ENCODE results near the gene COA3. TPM values are rescaled to one million over a fixed set of nuclear protein-coding genes. Genes with fewer than 3 reads are reported as not detected.

The COA3 gene
- polyA plus RNA-seq, 1 donor (not counting 4 experiments of a cell fraction or from before 2014, with no cell fraction given): 97.8 TPM

DNA sequence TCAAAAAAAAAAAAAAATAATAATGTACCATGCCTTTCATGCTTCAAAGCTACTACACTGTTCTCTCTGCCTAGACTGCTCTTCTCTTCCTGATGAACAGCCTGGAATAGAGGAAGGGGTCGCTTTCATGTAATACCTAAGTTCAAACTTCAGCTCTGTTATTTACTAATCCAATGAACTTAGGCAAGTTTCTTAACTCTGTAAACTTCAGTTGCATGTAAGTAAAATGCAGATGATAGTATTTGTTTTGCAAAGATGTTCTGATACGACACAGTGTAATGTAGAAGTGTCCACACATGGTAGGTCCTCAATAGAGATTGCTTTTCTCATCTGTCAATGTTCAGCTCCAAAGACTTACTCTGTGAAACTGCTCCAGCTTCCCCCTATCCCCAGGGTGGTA is 6.6 kb downstream of the COA3 start:
- dilution Hi-C loops (cut with MboI; ENCODE audit: extremely low pct_ligation_motif_present, low sequenced_read_pairs): no loop called here
- peaks cover 4% of the 10 kb centered on the region for H3K4me1 ChIP-seq (ENCODE audit: control insufficient read depth, extremely low read depth, insufficient read depth, low read length)
- no peak for FAIRE-seq

DNA sequence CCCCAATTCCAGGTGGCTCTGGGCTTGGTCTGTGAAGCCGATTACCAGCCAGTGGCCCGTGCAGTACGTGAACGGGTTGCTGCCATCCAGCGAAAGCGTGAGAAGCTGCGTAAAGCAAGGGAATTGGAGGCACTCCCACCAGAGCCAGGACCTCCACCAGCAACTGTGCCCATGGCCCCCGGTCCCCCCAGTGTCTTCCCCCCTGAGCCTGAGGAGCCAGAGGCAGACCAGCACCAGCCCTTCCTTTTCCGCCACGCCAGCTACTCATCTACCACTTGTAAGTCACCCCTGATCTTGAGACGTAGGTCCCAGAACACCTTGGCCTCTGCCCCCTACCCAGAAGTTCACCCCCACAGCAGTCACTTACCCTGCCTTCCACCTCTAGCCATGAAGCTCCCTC is 11.2 kb downstream of the COA3 start:
- dilution Hi-C loops (cut with MboI; ENCODE audit: extremely low pct_ligation_motif_present, low sequenced_read_pairs): no loop called here
- Histone ChIP-seq H3K79me2 (ENCODE audit: control insufficient read depth, insufficient read depth, low read length) (no peaks in the 10 kb centered on the region), H3K36me3 (ENCODE audit: control insufficient read depth in 2 of 2, extremely low read depth in 1 of 2, insufficient read depth in 2 of 2, low read length in 2 of 2) (no peaks in the 10 kb centered on the region), H3K4me1 (ENCODE audit: control insufficient read depth, extremely low read depth, insufficient read depth, low read length) (peaks cover 19% of the 10 kb centered on the region), H3K4me3 (ENCODE audit: control insufficient read depth in 2 of 3, extremely low read depth in 1 of 3, insufficient read depth in 2 of 3, low read depth in 1 of 3, low read length in 3 of 3) (no peak overlapping the region), H3K9ac (ENCODE audit: control insufficient read depth, extremely low read depth, insufficient read depth, low read length) (no peak overlapping the region), H3K4me2 (ENCODE audit: control insufficient read depth, extremely low read depth, insufficient read depth, low read depth, low read length) (no peak overlapping the region), H2AFZ (ENCODE audit: control insufficient read depth, low read length) (no peak overlapping the region), H4K20me1 (ENCODE audit: control insufficient read depth, extremely low read depth, insufficient read depth, low read length) (no peaks in the 10 kb centered on the region), H3K9me3 (ENCODE audit: control insufficient read depth, low read depth, low read length) (no peaks in the 10 kb centered on the region), H3K27me3 (ENCODE audit: control insufficient read depth, extremely low read depth, insufficient read depth, low read length) (peaks cover 25% of the 10 kb centered on the region), H3K27ac (ENCODE audit: control insufficient read depth, insufficient read depth, low read length) (no peak overlapping the region), H3K9me1 (ENCODE audit: control insufficient read depth, extremely low read depth, insufficient read depth, low read length) (no peaks in the 10 kb centered on the region)
- no peak for TF ChIP-seq CTCF (optimal IDR thresholded peaks at IDR 0.05 in 1 of 3, IDR thresholded peaks at IDR 0.05 in 1 of 3, conservative IDR thresholded peaks at IDR 0.05 in 1 of 3; ENCODE audit: extremely low read depth in 1 of 3, insufficient read depth in 2 of 3, low read length in 3 of 3)
- TF ChIP-seq EZH2 (IDR thresholded peaks at IDR 0.05; ENCODE audit: low read length): no peak
- DNase-seq (ENCODE audit: low read depth, low spot score) (no peak), FAIRE-seq (no peak)

More for the DNA sequence above, 6.6 kb downstream of the COA3 start:
- H3K9ac ChIP-seq (ENCODE audit: control insufficient read depth, extremely low read depth, insufficient read depth, low read length): no peak overlapping the region
- H3K27me3 ChIP-seq (ENCODE audit: control insufficient read depth, extremely low read depth, insufficient read depth, low read length): peaks cover 7% of the 10 kb centered on the region
- no peak overlapping the region for H2AFZ ChIP-seq (ENCODE audit: control insufficient read depth, low read length)
- H3K4me2 ChIP-seq (ENCODE audit: control insufficient read depth, extremely low read depth, insufficient read depth, low read depth, low read length): no peak overlapping the region
- H3K9me3 ChIP-seq (ENCODE audit: control insufficient read depth, low read depth, low read length): no peaks in the 10 kb centered on the region
- no peaks in the 10 kb centered on the region for H4K20me1 ChIP-seq (ENCODE audit: control insufficient read depth, extremely low read depth, insufficient read depth, low read length)
- no peak overlapping the region for H3K4me3 ChIP-seq (ENCODE audit: control insufficient read depth in 2 of 3, extremely low read depth in 1 of 3, insufficient read depth in 2 of 3, low read depth in 1 of 3, low read length in 3 of 3)
- H3K27ac ChIP-seq (ENCODE audit: control insufficient read depth, insufficient read depth, low read length): no peak overlapping the region
- no peak for DNase-seq (ENCODE audit: low read depth, low spot score)
- no peaks in the 10 kb centered on the region for H3K9me1 ChIP-seq (ENCODE audit: control insufficient read depth, extremely low read depth, insufficient read depth, low read length)
- H3K36me3 ChIP-seq (ENCODE audit: control insufficient read depth in 2 of 2, extremely low read depth in 1 of 2, insufficient read depth in 2 of 2, low read length in 2 of 2): peaks cover 0 to 2% of the 10 kb centered on the region in 2 experiments
- H3K79me2 ChIP-seq (ENCODE audit: control insufficient read depth, insufficient read depth, low read length): no peaks in the 10 kb centered on the region
- TF ChIP-seq CTCF (optimal IDR thresholded peaks at IDR 0.05 in 1 of 3, IDR thresholded peaks at IDR 0.05 in 1 of 3, conservative IDR thresholded peaks at IDR 0.05 in 1 of 3; ENCODE audit: extremely low read depth in 1 of 3, insufficient read depth in 2 of 3, low read length in 3 of 3) (no peak), EZH2 (IDR thresholded peaks at IDR 0.05; ENCODE audit: low read length) (no peak)

All from keratinocyte (primary cell).